HFFc6 (cell line): ENCODE data around the gene NRF1. TPM values are rescaled to one million over a fixed set of nuclear protein-coding genes. Genes with fewer than 3 reads are reported as not detected.

ENCODE experiments used
- DNase-seq: peaks from one replicate; pipeline ENCODE4 v3.0.0-alpha.2; 2018
- H3K27ac Mint-ChIP-seq: 2 replicates; pipeline ENCODE4 v1.8.0; 2020; ENCODE audit warnings: mild to moderate bottlenecking, mixed read lengths
- H3K27me3 Mint-ChIP-seq: 2 replicates; pipeline ENCODE4 v1.8.0; 2021; ENCODE audit warnings: mild to moderate bottlenecking, moderate library complexity, mixed read lengths; ENCODE audit not compliant: insufficient read depth
- H3K36me3 Mint-ChIP-seq: 2 replicates; pipeline ENCODE4 v1.8.0; 2021; ENCODE audit warnings: low read depth, mixed read lengths
- H3K4me1 Mint-ChIP-seq: 2 replicates; pipeline ENCODE4 v1.8.0; 2020; ENCODE audit warnings: low read depth, mixed read lengths
- H3K4me3 Mint-ChIP-seq: 2 replicates; pipeline ENCODE4 v1.8.0; 2020; ENCODE audit warnings: mild to moderate bottlenecking, moderate library complexity, mixed read lengths
- H3K9me3 Mint-ChIP-seq: 2 replicates; pipeline ENCODE4 v1.8.0; 2020; ENCODE audit warnings: mild to moderate bottlenecking, mixed read lengths
- CTCF ChIP-seq: fragments of 200-600 bp; sonication (generic); IDR thresholded peaks from 2 replicates; pipeline ENCODE4 v1.5.0; 2021; ENCODE audit warnings: antibody characterized with exemption, mild to moderate bottlenecking
- total RNA-seq, 6 experiments: library from RNA; stranded (reverse); fragmentation: NEBNext Ultra II Directional; extraction: Animal tissue kit (Norgen Biotek cat#: 25700); gene quantifications; 2 replicates in 1 of 6; 3 replicates in 5 of 6; pipeline ENCODE4 v1.2.3, GENCODE V29; 2021

NRF1 gene
- total RNA-seq, 6 experiments from 2014 or later = 8.8 to 11.8 (median 10.4) TPM

GRCh38 chr7:129703751-129704150, 92.2 kb downstream of the NRF1 start:
- peaks cover 4% of the 10 kb centered on the region for H3K27me3 Mint-ChIP-seq
- H3K36me3 Mint-ChIP-seq = peaks cover 19% of the 10 kb centered on the region
- peaks cover 28% of the 10 kb centered on the region for H3K4me1 Mint-ChIP-seq
- no peak overlapping the region for H3K4me3 Mint-ChIP-seq
- H3K9me3 Mint-ChIP-seq = no peaks in the 10 kb centered on the region
- DNase-seq = no peak
- H3K27ac Mint-ChIP-seq = no peak overlapping the region
- TF ChIP-seq CTCF = no peak

- TF ChIP-seq CTCF = no peak
- Mint-ChIP-seq H3K4me3 (no peak overlapping the region), H3K36me3 (peaks cover 28% of the 10 kb centered on the region), H3K4me1 (peaks cover 14% of the 10 kb centered on the region), H3K9me3 (no peaks in the 10 kb centered on the region), H3K27me3 (peaks cover 2% of the 10 kb centered on the region), H3K27ac (no peak overlapping the region)
- DNase-seq = no peak
Measured at GRCh38 chr7:129707910-129708499, 96.5 kb downstream of the NRF1 start.

GRCh38 chr7:129713544-129713943, 102.0 kb downstream of the NRF1 start:
- TF ChIP-seq CTCF = no peak
- DNase-seq = no peak
- Mint-ChIP-seq H3K4me1 (no peaks in the 10 kb centered on the region), H3K36me3 (peaks cover 18% of the 10 kb centered on the region), H3K9me3 (no peaks in the 10 kb centered on the region), H3K27me3 (no peaks in the 10 kb centered on the region), H3K4me3 (no peak overlapping the region), H3K27ac (no peak overlapping the region)

GRCh38 chr7:129714514-129715063, 103.1 kb downstream of the NRF1 start:
- no peaks in the 10 kb centered on the region for H3K4me1 Mint-ChIP-seq
- H3K27ac Mint-ChIP-seq = no peak overlapping the region
- no peaks in the 10 kb centered on the region for H3K9me3 Mint-ChIP-seq
- TF ChIP-seq CTCF = no peak
- peaks cover 24% of the 10 kb centered on the region for H3K36me3 Mint-ChIP-seq
- H3K4me3 Mint-ChIP-seq = no peak overlapping the region
- H3K27me3 Mint-ChIP-seq = no peaks in the 10 kb centered on the region
- DNase-seq = no peak

- H3K4me3 Mint-ChIP-seq = no peak overlapping the region
- H3K36me3 Mint-ChIP-seq = peaks cover 32% of the 10 kb centered on the region
- TF ChIP-seq CTCF = no peak
- H3K4me1 Mint-ChIP-seq = no peaks in the 10 kb centered on the region
- no peak overlapping the region; the same call in 1 of the 2 replicates for H3K27ac Mint-ChIP-seq
- no peak for DNase-seq
- peaks cover 2% of the 10 kb centered on the region; the same call in 1 of the 2 replicates for H3K27me3 Mint-ChIP-seq
- H3K9me3 Mint-ChIP-seq = no peaks in the 10 kb centered on the region
Measured at GRCh38 chr7:129719980-129720732, 108.6 kb downstream of the NRF1 start.
